Heart left ventricle (tissue), 13 donors: Measurements from ENCODE around the gene AGT.

Experiments used
- CTCF ChIP-seq, 12 donors: fragments of 200-600 bp; sonication (generic) in 4 of 12; IDR thresholded peaks; one replicate each; pipeline versions ENCODE4 v1.5.0 to v1.8.0; 2018 to 2022; ENCODE audit warnings: antibody characterized with exemption in 12 of 12, mild to moderate bottlenecking in 5 of 12
- POLR2A ChIP-seq, 2 donors: fragments of 450-650 bp; IDR thresholded peaks; one replicate each; pipeline ENCODE4 v1.6.1; 2017; ENCODE audit warnings: antibody characterized with exemption in 2 of 2, mild to moderate bottlenecking in 2 of 2, moderate library complexity in 2 of 2
- donor health status: ischemic (EF 13 %, LVEDD 7.1; RV severe dilation, severe dysfunction).
- donor health status: DM: no; HTN: yes; CAD: no.
- donor health status: DM: no; HTN: no; CAD: no.
- donor health status: ischemic (EF 25% LVEDD 6.9; RV normal size, moderate dysfunction).
- donor health status: ischemic (EF 25% LVEDD 5.7; RV mildly dilated, moderate dysfunction).
- donor health status: ischemic (EF 35%, LVEDD 5.7; RV mildly dilated, moderate dysfunction).
- donor health status: nonischemic (EF 11% LVEDD 7.7; RV severe dilation, severe dysfunction).
- donor health status: DM: yes; HTN: yes; CAD: no.
- donor health status: PGD.
- donor health status: ischemic (EF 29% LVEDD 5.4; RV normal size, mild dysfunction).
- donor health status: nonischemic (EF 23%, LVEDD 6.1; RV moderate dilation, normal function).

DNA sequence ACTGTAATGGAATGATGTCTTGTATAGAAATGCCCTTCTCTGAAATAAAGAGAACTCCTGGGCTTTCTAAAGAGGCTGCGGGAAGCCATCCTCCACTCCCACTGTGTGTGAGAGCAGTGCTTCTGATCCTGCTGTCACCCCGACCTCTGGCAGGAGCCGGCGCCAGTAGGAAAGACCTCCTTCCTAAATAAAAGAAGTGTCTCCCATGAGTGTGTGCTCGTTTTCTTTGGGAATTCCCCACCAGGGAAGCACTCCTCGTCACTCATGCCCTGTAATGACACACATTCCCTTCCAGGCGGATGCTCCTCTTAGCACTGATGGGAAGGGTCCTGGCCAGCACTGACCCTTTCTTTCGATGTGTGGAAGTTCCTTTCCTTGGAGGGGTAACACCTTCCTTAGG lies 20.1 kb downstream of the AGT start:
- TF ChIP-seq POLR2A (IDR thresholded peaks at IDR 0.05), result no peak
- TF ChIP-seq CTCF (IDR thresholded peaks at IDR 0.05), result no peak
